ENCODE data around the gene HOXA3. TPM values are rescaled to one million over a fixed set of nuclear protein-coding genes. Genes with fewer than 3 reads are reported as not detected.

Gene HOXA3
- total RNA-seq, 1 experiment from 2014 or later, result 9.2 TPM

DNA sequence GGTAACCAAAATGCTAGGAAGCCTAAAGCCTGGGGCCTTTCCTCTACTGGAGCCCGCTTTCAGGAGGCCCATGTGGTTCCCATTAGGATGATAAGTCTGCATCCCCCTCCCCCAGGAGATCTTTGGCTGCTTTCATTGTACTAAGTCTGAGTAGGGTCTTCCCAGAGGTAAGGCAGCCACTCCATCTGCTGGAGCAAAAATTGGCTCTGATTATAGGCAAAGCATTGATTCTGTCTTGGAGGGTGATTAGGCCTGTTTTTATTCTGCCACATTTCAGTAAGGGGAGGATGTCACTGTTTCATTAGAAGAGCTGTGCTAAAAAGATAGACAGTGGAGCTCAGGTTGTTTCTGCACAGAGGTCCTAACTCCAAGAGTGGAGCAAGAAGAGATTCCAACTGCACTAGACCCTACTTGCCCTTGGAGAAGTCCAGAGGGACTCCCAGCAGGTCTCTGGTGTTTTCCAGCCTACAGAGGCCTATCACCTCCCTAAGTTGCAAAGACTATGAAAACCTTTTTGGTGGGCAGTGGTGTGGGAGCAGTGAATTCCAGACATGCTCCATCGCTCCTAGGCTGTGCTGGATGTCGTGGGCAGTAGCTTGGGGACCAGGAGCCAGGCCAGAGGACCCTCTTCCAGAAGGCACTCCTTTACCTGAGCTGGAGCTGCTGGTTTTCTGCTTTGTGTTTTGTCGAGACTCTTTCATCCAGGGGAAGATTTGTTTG lies 42.8 kb downstream of the HOXA3 start:
- Histone ChIP-seq H3K9ac (ENCODE audit: low read length) (no peak overlapping the region), H3K27me3 (ENCODE audit: insufficient read depth, low read length) (no peaks in the 10 kb centered on the region), H3K79me2 (ENCODE audit: insufficient read depth, low read length) (peaks cover 20% of the 10 kb centered on the region), H3K4me2 (ENCODE audit: low read length) (no peak overlapping the region), H2AFZ (ENCODE audit: low read depth, low read length, poor library complexity, severe bottlenecking) (no peak overlapping the region), H3K9me3 (ENCODE audit: control insufficient read depth in 1 of 2, insufficient read depth in 1 of 2, low read depth in 1 of 2, low read length in 2 of 2) (no peaks in the 10 kb centered on the region), H4K20me1 (ENCODE audit: insufficient read depth) (no peaks in the 10 kb centered on the region), H3K4me1 (ENCODE audit: control insufficient read depth in 1 of 2, insufficient read depth in 2 of 2, low read length in 2 of 2) (peaks cover 34 to 35% of the 10 kb centered on the region in 2 experiments), H3K36me3 (ENCODE audit: control insufficient read depth in 1 of 2, insufficient read depth in 2 of 2, low read length in 2 of 2) (no peaks in the 10 kb centered on the region), H3K9me2 (ENCODE audit: insufficient read depth) (no peaks in the 10 kb centered on the region), H3K27ac (ENCODE audit: low read depth, low read length) (no peak overlapping the region), H3K4me3 (replicated peaks in 1 of 2; ENCODE audit: low read depth in 1 of 2, low read length in 2 of 2) (no peak overlapping the region)
- no peak for ATAC-seq
- POLR2A ChIA-PET, result no interaction called here
- CTCF ChIA-PET, result no interaction called here
- RAD21 ChIA-PET (ENCODE audit: low non-redundant PET in 1 of 2, low total read pairs in 2 of 2, uncharacterized antibody in 2 of 2, unreplicated experiment in 2 of 2), result no interaction called here
- intact Hi-C loops (cut with micrococcal nuclease), result no loop called here
- no TSS peak for BruUV-seq (replicated peaks)
- no peak for DNase-seq (ENCODE audit: low read depth, low spot score)
- TF ChIP-seq, protein P1, sequence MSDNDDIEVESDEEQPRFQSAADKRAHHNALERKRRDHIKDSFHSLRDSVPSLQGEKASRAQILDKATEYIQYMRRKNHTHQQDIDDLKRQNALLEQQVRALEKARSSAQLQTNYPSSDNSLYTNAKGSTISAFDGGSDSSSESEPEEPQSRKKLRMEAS (IDR thresholded peaks at IDR 0.05), result no peak
- TF ChIP-seq EGR1 (IDR thresholded peaks at IDR 0.05; ENCODE audit: low read depth) (no peak), CBX3 (IDR thresholded peaks at IDR 0.05; ENCODE audit: low read depth) (no peak), SP1 (IDR thresholded peaks at IDR 0.05; ENCODE audit: low read depth) (no peak), ELF1 (IDR thresholded peaks at IDR 0.05; ENCODE audit: borderline replicate concordance, low read depth) (no peak), FOSL1 (IDR thresholded peaks at IDR 0.05; ENCODE audit: low read depth) (no peak), ZFX (IDR thresholded peaks at IDR 0.05) (no peak), ZNF274 (IDR thresholded peaks at IDR 0.05; ENCODE audit: low read depth, low read length) (no peak), EZH2 (IDR thresholded peaks at IDR 0.05) (no peak), POLR2AphosphoS5 (IDR thresholded peaks at IDR 0.05; ENCODE audit: low read depth, low read length) (no peak), TCF7L2 (IDR thresholded peaks at IDR 0.05; ENCODE audit: borderline replicate concordance, extremely low read depth, insufficient read depth, insufficient read length) (no peak), RAD21 (IDR thresholded peaks at IDR 0.05; ENCODE audit: low read depth) (no peak), JUND (IDR thresholded peaks at IDR 0.05) (no peak), SIN3A (IDR thresholded peaks at IDR 0.05; ENCODE audit: low read depth) (no peak)
- TF ChIP-seq, protein P2, sequence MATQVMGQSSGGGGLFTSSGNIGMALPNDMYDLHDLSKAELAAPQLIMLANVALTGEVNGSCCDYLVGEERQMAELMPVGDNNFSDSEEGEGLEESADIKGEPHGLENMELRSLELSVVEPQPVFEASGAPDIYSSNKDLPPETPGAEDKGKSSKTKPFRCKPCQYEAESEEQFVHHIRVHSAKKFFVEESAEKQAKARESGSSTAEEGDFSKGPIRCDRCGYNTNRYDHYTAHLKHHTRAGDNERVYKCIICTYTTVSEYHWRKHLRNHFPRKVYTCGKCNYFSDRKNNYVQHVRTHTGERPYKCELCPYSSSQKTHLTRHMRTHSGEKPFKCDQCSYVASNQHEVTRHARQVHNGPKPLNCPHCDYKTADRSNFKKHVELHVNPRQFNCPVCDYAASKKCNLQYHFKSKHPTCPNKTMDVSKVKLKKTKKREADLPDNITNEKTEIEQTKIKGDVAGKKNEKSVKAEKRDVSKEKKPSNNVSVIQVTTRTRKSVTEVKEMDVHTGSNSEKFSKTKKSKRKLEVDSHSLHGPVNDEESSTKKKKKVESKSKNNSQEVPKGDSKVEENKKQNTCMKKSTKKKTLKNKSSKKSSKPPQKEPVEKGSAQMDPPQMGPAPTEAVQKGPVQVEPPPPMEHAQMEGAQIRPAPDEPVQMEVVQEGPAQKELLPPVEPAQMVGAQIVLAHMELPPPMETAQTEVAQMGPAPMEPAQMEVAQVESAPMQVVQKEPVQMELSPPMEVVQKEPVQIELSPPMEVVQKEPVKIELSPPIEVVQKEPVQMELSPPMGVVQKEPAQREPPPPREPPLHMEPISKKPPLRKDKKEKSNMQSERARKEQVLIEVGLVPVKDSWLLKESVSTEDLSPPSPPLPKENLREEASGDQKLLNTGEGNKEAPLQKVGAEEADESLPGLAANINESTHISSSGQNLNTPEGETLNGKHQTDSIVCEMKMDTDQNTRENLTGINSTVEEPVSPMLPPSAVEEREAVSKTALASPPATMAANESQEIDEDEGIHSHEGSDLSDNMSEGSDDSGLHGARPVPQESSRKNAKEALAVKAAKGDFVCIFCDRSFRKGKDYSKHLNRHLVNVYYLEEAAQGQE (IDR thresholded peaks at IDR 0.05; ENCODE audit: low read depth), result no peak
- TF ChIP-seq, protein P3, sequence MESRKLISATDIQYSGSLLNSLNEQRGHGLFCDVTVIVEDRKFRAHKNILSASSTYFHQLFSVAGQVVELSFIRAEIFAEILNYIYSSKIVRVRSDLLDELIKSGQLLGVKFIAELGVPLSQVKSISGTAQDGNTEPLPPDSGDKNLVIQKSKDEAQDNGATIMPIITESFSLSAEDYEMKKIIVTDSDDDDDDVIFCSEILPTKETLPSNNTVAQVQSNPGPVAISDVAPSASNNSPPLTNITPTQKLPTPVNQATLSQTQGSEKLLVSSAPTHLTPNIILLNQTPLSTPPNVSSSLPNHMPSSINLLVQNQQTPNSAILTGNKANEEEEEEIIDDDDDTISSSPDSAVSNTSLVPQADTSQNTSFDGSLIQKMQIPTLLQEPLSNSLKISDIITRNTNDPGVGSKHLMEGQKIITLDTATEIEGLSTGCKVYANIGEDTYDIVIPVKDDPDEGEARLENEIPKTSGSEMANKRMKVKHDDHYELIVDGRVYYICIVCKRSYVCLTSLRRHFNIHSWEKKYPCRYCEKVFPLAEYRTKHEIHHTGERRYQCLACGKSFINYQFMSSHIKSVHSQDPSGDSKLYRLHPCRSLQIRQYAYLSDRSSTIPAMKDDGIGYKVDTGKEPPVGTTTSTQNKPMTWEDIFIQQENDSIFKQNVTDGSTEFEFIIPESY (IDR thresholded peaks at IDR 0.05; ENCODE audit: extremely low read depth, insufficient replicate concordance, low read length), result no peak
- TF ChIP-seq, protein P4, sequence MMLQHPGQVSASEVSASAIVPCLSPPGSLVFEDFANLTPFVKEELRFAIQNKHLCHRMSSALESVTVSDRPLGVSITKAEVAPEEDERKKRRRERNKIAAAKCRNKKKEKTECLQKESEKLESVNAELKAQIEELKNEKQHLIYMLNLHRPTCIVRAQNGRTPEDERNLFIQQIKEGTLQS (IDR thresholded peaks at IDR 0.05), result no peak

Data from HCT116 (cell line).